Osteocyte (in vitro differentiated cells): ENCODE data around the gene SMIM22. TPM values are rescaled to one million over a fixed set of nuclear protein-coding genes. Genes with fewer than 3 reads are reported as not detected.

Source experiments
- DNase-seq: peaks from one replicate; pipeline ENCODE4 v3.0.0; 2021; ENCODE audit warnings: mixed read lengths; ENCODE audit not compliant: unreplicated experiment; ENCODE audit errors: extremely low spot score
- H3K27ac Mint-ChIP-seq: one replicate; pipeline ENCODE4 v1.8.0; 2021; ENCODE audit warnings: mild to moderate bottlenecking, mixed read lengths; ENCODE audit not compliant: unreplicated experiment
- H3K27me3 Mint-ChIP-seq: one replicate; pipeline ENCODE4 v1.8.0; 2021; ENCODE audit warnings: mixed read lengths; ENCODE audit not compliant: unreplicated experiment
- H3K36me3 Mint-ChIP-seq: one replicate; pipeline ENCODE4 v1.8.0; 2021; ENCODE audit warnings: mixed read lengths; ENCODE audit not compliant: unreplicated experiment
- H3K4me1 Mint-ChIP-seq: one replicate; pipeline ENCODE4 v1.8.0; 2021; ENCODE audit warnings: mixed read lengths; ENCODE audit not compliant: unreplicated experiment
- H3K4me3 Mint-ChIP-seq: one replicate; pipeline ENCODE4 v1.8.0; 2021; ENCODE audit warnings: mild to moderate bottlenecking, moderate library complexity, mixed read lengths; ENCODE audit not compliant: unreplicated experiment
- H3K9me3 Mint-ChIP-seq: one replicate; pipeline ENCODE4 v1.8.0; 2021; ENCODE audit warnings: mixed read lengths; ENCODE audit not compliant: unreplicated experiment
- total RNA-seq: library from RNA; stranded (reverse); gene quantifications from 2 replicates; pipeline ENCODE4 v1.2.1, GENCODE V29; 2021
- TF ChIP-seq, protein P1 (sequence below): fragments of 200-600 bp; sonication (generic); IDR thresholded peaks from 2 replicates; pipeline ENCODE4 v1.5.0; 2021; ENCODE audit warnings: antibody characterized with exemption, mild to moderate bottlenecking, moderate library complexity

The SMIM22 gene
- total RNA-seq, 1 donor from 2014 or later, result not detected

DNA sequence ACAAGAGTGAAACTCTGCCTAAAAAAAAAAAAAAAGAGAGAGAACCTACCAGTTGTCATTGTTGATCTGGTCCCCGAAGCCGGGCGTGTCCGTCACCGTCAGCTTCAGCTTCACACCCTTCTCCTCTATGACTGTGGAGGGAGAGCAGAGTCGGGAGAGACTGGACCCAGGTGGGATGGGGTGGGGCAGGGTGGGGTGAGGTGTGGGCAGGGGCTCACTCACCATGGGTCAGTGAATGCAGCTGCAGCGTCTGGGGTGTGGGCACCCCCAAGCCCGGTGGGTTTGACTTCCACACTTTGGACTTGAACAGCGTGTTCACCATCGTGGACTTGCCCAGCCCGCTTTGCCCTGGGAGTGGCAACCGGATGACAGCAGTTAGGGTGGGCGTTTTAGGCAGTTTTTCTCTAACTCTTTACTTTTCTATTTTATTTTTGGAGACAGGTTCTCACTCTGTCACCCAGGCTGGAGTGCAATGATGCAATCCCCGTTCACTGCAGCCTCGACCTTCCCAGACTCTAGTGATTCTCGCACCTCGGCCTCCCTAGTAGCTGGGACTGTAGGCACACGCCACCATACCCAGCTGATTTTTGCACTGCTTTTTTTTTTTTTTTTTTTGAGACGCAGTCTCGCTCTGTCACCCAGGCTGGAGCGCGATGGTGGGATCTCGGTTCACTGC is 9.3 kb upstream of the SMIM22 start:
- DNase-seq, result no peak
- H3K9me3 Mint-ChIP-seq, result no peaks in the 10 kb centered on the region
- H3K4me3 Mint-ChIP-seq, result no peak overlapping the region
- no peak overlapping the region for H3K27ac Mint-ChIP-seq
- TF ChIP-seq, protein P1, sequence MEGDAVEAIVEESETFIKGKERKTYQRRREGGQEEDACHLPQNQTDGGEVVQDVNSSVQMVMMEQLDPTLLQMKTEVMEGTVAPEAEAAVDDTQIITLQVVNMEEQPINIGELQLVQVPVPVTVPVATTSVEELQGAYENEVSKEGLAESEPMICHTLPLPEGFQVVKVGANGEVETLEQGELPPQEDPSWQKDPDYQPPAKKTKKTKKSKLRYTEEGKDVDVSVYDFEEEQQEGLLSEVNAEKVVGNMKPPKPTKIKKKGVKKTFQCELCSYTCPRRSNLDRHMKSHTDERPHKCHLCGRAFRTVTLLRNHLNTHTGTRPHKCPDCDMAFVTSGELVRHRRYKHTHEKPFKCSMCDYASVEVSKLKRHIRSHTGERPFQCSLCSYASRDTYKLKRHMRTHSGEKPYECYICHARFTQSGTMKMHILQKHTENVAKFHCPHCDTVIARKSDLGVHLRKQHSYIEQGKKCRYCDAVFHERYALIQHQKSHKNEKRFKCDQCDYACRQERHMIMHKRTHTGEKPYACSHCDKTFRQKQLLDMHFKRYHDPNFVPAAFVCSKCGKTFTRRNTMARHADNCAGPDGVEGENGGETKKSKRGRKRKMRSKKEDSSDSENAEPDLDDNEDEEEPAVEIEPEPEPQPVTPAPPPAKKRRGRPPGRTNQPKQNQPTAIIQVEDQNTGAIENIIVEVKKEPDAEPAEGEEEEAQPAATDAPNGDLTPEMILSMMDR, result no peak
- H3K4me1 Mint-ChIP-seq, result no peaks in the 10 kb centered on the region
- H3K27me3 Mint-ChIP-seq, result no peaks in the 10 kb centered on the region
- no peaks in the 10 kb centered on the region for H3K36me3 Mint-ChIP-seq

DNA sequence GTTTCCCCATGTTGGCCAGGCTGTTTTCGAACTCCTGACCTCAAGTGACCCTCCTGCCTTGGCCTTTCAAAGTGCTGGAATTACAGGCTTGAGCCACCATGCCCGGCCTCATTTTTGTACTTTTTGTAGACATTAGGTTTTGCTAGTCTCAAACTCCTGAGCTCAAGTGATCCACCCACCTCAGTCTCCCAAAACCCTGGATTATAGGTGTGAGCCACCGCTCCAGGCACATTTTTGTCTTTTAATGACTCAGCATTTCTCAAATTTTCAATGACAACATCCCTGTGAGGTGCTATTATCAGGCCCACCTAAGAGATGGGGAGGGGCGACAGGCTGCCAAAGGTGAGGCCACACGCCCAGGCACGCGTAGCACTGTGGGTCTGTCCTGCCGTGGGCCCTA is 8.1 kb upstream of the SMIM22 start:
- Mint-ChIP-seq H3K27me3 (no peaks in the 10 kb centered on the region), H3K27ac (no peak overlapping the region), H3K4me1 (no peaks in the 10 kb centered on the region), H3K36me3 (no peaks in the 10 kb centered on the region), H3K4me3 (no peak overlapping the region), H3K9me3 (no peaks in the 10 kb centered on the region)
- no peak for DNase-seq
- TF ChIP-seq, protein P1, result no peak

DNA sequence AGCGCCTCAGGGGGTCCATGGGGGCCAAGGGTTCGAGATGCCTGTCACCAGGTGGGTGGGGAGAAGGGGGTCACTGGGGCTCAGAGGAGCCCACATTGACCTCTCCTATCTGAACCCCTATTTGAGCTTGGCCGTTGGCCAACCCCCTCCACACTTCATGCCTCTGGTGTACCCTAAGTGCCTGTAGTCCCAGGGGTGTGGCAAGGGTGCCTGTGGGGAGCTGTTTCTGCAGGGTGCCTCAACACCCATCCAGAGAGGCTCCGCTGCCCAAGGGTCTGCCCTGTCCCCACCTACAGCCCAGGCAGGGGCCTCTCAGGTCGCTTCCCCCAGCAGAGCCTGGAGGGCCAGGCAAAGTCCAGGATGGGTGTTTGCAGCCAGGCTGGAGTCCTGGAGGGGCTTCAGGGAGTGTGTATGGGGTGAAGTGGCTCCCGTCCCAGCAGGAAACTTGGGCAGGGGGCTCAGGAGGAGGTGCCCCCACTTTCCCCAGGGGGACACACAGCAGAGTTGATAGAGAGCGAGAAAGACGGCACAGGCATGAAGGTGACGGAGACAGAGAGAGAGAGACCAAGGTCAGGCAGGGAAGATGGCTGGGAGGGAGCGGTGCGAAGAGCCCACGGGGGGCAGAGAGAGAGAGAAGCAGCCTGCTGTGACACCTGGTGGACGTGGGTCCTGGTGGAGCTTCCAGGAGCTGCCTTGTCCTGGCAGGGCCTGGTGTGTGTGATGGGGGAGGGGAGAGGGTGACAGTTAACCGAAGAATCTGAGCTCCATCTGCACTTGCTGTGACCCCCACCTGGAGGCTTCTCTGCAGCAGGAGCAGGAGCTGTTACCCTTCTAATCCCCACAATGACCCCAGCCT is 7.3 kb upstream of the SMIM22 start, which contains the start of gene SEPTIN12:
TSS of gene SEPTIN12 (minus strand) at position 719 of the 856 bp plus-strand sequence. CDS start at position 19, 700 bp downstream.
- H3K9me3 Mint-ChIP-seq, result no peaks in the 10 kb centered on the region
- H3K27ac Mint-ChIP-seq, result no peak within 1 kb of the TSS
- no peaks in the 10 kb centered on the region for H3K36me3 Mint-ChIP-seq
- no peak within 1 kb of the TSS for H3K4me3 Mint-ChIP-seq
- no peak for DNase-seq
- no peaks in the 10 kb centered on the region for H3K27me3 Mint-ChIP-seq
- TF ChIP-seq, protein P1, result no peak
- H3K4me1 Mint-ChIP-seq, result no peaks in the 10 kb centered on the region

DNA sequence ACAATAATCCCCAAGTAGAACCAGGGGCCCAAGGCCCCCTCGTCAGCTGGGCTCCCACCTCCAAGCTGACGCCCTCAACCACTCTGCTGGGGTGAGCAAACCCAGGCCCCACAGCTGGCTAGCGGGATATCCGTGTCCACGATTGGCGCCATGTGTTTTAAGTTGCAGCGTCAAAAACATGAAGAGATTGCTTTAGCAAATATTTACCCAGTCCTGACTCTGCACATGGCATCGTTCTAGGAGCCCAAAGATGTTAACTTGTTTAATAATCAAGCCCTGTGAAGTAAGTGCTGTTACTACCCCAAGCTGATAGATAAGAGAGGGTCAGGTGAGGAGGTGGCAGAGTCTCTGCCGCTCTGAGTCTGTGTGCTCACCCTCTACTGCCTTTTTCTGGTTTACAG is 6.7 kb upstream of the SMIM22 start:
- Mint-ChIP-seq H3K9me3 (no peaks in the 10 kb centered on the region), H3K27me3 (no peaks in the 10 kb centered on the region), H3K36me3 (no peaks in the 10 kb centered on the region), H3K27ac (no peak overlapping the region), H3K4me3 (no peak overlapping the region), H3K4me1 (no peaks in the 10 kb centered on the region)
- TF ChIP-seq, protein P1, result no peak
- no peak for DNase-seq

DNA sequence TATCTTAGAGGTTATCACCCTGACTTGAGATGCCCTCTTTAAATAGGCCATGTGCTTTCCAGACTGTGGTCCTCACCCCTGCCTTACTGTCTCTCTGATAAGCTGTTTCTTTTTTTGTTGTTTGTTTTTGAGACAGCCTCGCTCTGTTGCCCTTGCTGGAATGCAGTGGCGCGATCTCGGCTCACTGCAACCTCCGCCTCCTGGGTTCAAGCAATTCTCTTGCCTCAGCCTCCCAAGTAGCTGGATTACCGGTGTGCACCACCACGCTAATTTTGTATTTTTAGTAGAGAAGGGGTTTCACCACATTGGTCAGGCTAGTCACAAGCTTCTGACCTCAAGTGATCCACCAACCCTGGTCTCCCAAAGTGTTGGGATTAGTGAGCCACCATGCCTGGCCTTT is 6.3 kb upstream of the SMIM22 start:
- TF ChIP-seq, protein P1, result no peak
- no peak overlapping the region for H3K4me3 Mint-ChIP-seq
- no peaks in the 10 kb centered on the region for H3K9me3 Mint-ChIP-seq
- H3K36me3 Mint-ChIP-seq, result no peaks in the 10 kb centered on the region
- no peaks in the 10 kb centered on the region for H3K4me1 Mint-ChIP-seq
- no peak for DNase-seq
- H3K27ac Mint-ChIP-seq, result no peak overlapping the region
- no peaks in the 10 kb centered on the region for H3K27me3 Mint-ChIP-seq
